ENCODE measurements around the gene PPM1N. TPM values are rescaled to one million over a fixed set of nuclear protein-coding genes. Genes with fewer than 3 reads are reported as not detected.

PPM1N gene
- total and polyA plus RNA-seq, 2 of the 13 experiments (the other 11 are each of a cell fraction or from before 2014, with no cell fraction given), result 0.31 to 1.8 TPM

DNA sequence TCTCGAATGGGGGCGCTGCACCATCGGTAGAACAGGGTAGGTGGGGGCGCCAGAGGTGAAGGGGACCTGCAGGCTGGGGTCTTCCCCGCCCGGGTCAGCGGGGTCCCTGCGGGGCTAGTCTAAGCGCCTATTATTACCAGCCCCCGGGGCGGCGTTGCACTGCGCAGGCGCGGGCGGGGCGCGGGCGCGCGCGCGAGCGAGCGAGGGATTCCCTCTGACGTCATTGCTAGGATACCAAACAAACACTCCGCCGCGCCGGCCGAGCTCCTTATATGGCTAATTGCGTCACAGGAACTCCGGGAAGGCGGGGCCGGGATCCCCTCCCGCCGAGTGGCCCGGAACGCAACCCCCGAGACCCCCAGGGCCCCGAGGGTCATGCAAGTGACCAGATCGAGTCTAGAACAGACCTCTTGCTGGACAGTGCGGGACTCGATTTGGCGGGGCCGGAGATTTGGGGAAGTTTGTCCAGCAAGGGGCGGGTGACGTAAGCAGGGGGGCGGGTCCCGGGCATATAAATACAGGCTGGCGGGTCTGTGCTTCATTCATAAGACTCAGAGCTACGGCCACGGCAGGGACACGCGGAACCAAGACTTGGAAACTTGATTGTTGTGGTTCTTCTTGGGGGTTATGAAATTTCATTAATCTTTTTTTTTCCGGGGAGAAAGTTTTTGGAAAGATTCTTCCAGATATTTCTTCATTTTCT is 30.6 kb upstream of the PPM1N start, which contains the start of gene FOSB (continued):
- TF ChIP-seq PTBP1 (IDR thresholded peaks at IDR 0.05; ENCODE audit: low read depth, low read length, poor library complexity, severe bottlenecking), result no peak
- peak; percentile 37; the same call in 1 of the 2 replicates for TF ChIP-seq NFKB2 (CRISPR knock-in tag; IDR thresholded peaks at IDR 0.05; ENCODE audit: borderline replicate concordance)
- TF ChIP-seq MIXL1 (CRISPR knock-in tag; IDR thresholded peaks at IDR 0.05), result no peak
- TF ChIP-seq, protein P1, sequence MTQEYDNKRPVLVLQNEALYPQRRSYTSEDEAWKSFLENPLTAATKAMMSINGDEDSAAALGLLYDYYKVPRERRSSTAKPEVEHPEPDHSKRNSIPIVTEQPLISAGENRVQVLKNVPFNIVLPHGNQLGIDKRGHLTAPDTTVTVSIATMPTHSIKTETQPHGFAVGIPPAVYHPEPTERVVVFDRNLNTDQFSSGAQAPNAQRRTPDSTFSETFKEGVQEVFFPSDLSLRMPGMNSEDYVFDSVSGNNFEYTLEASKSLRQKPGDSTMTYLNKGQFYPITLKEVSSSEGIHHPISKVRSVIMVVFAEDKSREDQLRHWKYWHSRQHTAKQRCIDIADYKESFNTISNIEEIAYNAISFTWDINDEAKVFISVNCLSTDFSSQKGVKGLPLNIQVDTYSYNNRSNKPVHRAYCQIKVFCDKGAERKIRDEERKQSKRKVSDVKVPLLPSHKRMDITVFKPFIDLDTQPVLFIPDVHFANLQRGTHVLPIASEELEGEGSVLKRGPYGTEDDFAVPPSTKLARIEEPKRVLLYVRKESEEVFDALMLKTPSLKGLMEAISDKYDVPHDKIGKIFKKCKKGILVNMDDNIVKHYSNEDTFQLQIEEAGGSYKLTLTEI (CRISPR knock-in tag; conservative IDR thresholded peaks at IDR 0.05), result no peak
- TF ChIP-seq ZNF552 (CRISPR knock-in tag; IDR thresholded peaks at IDR 0.05; ENCODE audit: borderline replicate concordance), result no peak
- TF ChIP-seq U2AF2 (IDR thresholded peaks at IDR 0.05; ENCODE audit: low read depth, low read length), result no peak
- TF ChIP-seq SNAPC2 (CRISPR knock-in tag; IDR thresholded peaks at IDR 0.05), result no peak
- no peak for TF ChIP-seq TP53 (CRISPR knock-in tag; conservative IDR thresholded peaks at IDR 0.05)
- TF ChIP-seq ZNF543 (CRISPR knock-in tag; IDR thresholded peaks at IDR 0.05), result no peak
- TF ChIP-seq EP300 (IDR thresholded peaks at IDR 0.05; ENCODE audit: low read depth in 2 of 2, low read length in 2 of 2), result 0 out of 4 replicates have a peak, but pooled peaks of 1 of the 2 experiments have one; percentile 18
- TF ChIP-seq EP300 (CRISPR knock-in tag; IDR thresholded peaks at IDR 0.05; ENCODE audit: borderline replicate concordance), result no peak; the same call in 1 of the 2 replicates
- TF ChIP-seq ZNF883 (CRISPR knock-in tag; IDR thresholded peaks at IDR 0.05; ENCODE audit: not compliant biosample characterization), result no peak
- TF ChIP-seq ZBTB38 (CRISPR knock-in tag; IDR thresholded peaks at IDR 0.05), result peak; percentile 28; the same call in 1 of the 2 replicates
- TF ChIP-seq, protein P2, sequence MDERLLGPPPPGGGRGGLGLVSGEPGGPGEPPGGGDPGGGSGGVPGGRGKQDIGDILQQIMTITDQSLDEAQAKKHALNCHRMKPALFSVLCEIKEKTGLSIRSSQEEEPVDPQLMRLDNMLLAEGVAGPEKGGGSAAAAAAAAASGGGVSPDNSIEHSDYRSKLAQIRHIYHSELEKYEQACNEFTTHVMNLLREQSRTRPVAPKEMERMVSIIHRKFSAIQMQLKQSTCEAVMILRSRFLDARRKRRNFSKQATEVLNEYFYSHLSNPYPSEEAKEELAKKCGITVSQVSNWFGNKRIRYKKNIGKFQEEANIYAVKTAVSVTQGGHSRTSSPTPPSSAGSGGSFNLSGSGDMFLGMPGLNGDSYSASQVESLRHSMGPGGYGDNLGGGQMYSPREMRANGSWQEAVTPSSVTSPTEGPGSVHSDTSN (CRISPR knock-in tag; IDR thresholded peaks at IDR 0.05), result no peak
- TF ChIP-seq GPN1 (CRISPR knock-in tag; IDR thresholded peaks at IDR 0.05; ENCODE audit: borderline replicate concordance), result no peak
- no peak for TF ChIP-seq MTA3 (CRISPR knock-in tag; IDR thresholded peaks at IDR 0.05)
- TF ChIP-seq ZSCAN31 (CRISPR knock-in tag; IDR thresholded peaks at IDR 0.05; ENCODE audit: low read depth), result no peak
- TF ChIP-seq ZNF337 (CRISPR knock-in tag; IDR thresholded peaks at IDR 0.05; ENCODE audit: borderline replicate concordance, low read depth), result no peak
- TF ChIP-seq ZNF816 (CRISPR knock-in tag; IDR thresholded peaks at IDR 0.05; ENCODE audit: borderline replicate concordance), result no peak
- no peak; the same call in 1 of the 2 replicates for TF ChIP-seq ETV5 (CRISPR knock-in tag; IDR thresholded peaks at IDR 0.05; ENCODE audit: borderline replicate concordance)
- TF ChIP-seq ZNF629 (CRISPR knock-in tag; conservative IDR thresholded peaks at IDR 0.05), result no peak
- TF ChIP-seq, protein P3, sequence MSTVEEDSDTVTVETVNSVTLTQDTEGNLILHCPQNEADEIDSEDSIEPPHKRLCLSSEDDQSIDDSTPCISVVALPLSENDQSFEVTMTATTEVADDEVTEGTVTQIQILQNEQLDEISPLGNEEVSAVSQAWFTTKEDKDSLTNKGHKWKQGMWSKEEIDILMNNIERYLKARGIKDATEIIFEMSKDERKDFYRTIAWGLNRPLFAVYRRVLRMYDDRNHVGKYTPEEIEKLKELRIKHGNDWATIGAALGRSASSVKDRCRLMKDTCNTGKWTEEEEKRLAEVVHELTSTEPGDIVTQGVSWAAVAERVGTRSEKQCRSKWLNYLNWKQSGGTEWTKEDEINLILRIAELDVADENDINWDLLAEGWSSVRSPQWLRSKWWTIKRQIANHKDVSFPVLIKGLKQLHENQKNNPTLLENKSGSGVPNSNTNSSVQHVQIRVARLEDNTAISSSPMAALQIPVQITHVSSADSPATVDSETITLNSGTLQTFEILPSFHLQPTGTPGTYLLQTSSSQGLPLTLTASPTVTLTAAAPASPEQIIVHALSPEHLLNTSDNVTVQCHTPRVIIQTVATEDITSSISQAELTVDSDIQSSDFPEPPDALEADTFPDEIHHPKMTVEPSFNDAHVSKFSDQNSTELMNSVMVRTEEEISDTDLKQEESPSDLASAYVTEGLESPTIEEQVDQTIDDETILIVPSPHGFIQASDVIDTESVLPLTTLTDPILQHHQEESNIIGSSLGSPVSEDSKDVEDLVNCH (CRISPR knock-in tag; IDR thresholded peaks at IDR 0.05), result no peak
- no peak for TF ChIP-seq ZFP82 (CRISPR knock-in tag; IDR thresholded peaks at IDR 0.05; ENCODE audit: borderline replicate concordance)
- no peak for TF ChIP-seq ZNF570 (CRISPR knock-in tag; IDR thresholded peaks at IDR 0.05; ENCODE audit: borderline replicate concordance)
